C4-2B (cell line): ENCODE data around the gene FJX1.
"Not testable (repeated sequence)": the region's sequence is repeated elsewhere in the genome, so short reads cannot be mapped to it uniquely, and the experiment has no call there.

Experiments used
- H3K27ac ChIP-seq: fragments of 450-650 bp; 2 replicates; pipeline ENCODE4 v1.5.1; 2017
- CTCF ChIP-seq: fragments of 450-650 bp; conservative IDR thresholded peaks from 2 replicates; pipeline ENCODE4 v1.5.1; 2017; ENCODE audit warnings: mild to moderate bottlenecking
- ZFX ChIP-seq: fragments of 450-650 bp; IDR thresholded peaks from 2 replicates; pipeline ENCODE4 v1.6.1; 2017

The FJX1 gene

DNA sequence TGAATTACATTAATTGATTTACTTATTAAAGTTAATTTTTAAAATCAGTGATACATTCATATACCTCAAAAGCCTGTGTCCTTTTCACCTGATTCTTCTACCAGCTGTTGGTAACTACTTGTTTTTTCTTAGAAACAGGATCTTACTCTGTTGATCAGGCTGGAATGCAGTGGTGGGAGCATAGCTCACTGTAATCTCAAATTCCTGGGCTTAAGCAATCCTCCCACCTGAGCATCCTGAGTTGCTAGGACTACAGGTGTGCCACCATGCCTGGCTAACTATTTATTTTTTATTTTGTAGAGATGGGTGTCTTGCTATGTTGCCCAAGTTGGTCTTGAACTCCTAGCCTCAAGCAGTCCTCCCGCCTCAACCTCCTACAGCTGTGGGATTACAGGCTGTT, 49.0 kb downstream of the FJX1 start:
- TF ChIP-seq CTCF (no peak), ZFX (no peak)

DNA sequence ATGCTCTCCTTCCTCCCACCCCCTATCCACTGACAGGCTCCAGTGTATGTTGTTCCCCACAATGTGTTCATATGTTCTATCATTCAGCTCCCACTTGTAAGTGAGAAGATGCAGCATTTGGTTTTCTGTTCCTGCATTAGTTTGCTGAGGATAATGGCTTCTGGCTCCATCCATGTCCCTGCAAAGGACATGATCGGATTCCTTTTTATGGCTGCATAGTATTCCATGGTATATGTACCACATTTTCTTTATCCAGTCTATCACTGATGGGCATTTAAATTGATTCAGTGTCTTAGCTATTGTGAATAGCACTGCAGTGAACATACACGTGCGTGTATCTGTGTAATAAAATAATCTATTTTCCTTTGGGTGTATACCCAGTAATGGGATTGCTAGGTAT, 50.1 kb downstream of the FJX1 start:
- not testable (repeated sequence) for H3K27ac ChIP-seq

More for the DNA sequence above, 49.0 kb downstream of the FJX1 start:
- H3K27ac ChIP-seq = no peak overlapping the region
